ENCODE measurements around the gene FNIP1.

- no peak for TF ChIP-seq TARDBP (IDR thresholded peaks at IDR 0.05)
- TF ChIP-seq L3MBTL2 (conservative IDR thresholded peaks at IDR 0.05), result no peak
- no peak for TF ChIP-seq FOXM1 (IDR thresholded peaks at IDR 0.05; ENCODE audit: borderline replicate concordance)
- no peak for TF ChIP-seq FOXA1 (IDR thresholded peaks at IDR 0.05)
- TF ChIP-seq SP1 (IDR thresholded peaks at IDR 0.05), result no peak
- TF ChIP-seq LEF1 (IDR thresholded peaks at IDR 0.05; ENCODE audit: borderline replicate concordance), result no peak
- no peak for TF ChIP-seq ZNF384 (IDR thresholded peaks at IDR 0.05)
- TF ChIP-seq NFRKB (IDR thresholded peaks at IDR 0.05), result no peak
- no peak for TF ChIP-seq CTBP1 (IDR thresholded peaks at IDR 0.05; ENCODE audit: borderline replicate concordance)
- TF ChIP-seq SUZ12 (IDR thresholded peaks at IDR 0.05), result no peak
Observed at GRCh38 chr5:131758520-131758900, 38.3 kb downstream of the FNIP1 start.

All from HEK293T (cell line).